HG02943 (cell line): ENCODE results near the gene SLC13A2.

Source experiments
- ATAC-seq: cut with Tn5 transposase; IDR thresholded peaks from one replicate; pipeline ENCODE4 v1.9.1; 2021; ENCODE audit warnings: mild to moderate bottlenecking, low read depth, moderate library complexity; ENCODE audit not compliant: unreplicated experiment

SLC13A2 gene

DNA sequence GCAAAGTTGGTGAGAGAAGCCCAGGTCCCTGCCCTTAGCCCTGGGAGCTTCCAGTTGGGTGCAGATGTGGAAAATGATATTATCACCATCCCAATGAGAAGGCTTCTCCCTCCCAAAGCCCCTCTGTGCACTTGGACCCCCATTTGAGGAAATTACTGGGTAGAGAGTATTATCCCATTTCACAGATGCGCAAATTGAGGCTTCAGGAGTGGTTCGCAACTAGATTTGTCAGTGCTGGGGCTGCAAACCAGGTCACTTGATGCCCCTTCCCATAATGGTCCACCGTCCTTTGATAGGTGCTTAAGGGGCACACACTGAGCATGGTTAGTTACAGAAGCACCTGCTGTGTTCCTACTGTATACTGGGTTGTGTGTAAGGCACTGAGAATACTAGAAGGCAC, 18.4 kb downstream of the SLC13A2 start:
- ATAC-seq = no peak

GRCh38 chr17:28492352-28493310, 19.2 kb downstream of the SLC13A2 start:
- ATAC-seq = no peak

DNA sequence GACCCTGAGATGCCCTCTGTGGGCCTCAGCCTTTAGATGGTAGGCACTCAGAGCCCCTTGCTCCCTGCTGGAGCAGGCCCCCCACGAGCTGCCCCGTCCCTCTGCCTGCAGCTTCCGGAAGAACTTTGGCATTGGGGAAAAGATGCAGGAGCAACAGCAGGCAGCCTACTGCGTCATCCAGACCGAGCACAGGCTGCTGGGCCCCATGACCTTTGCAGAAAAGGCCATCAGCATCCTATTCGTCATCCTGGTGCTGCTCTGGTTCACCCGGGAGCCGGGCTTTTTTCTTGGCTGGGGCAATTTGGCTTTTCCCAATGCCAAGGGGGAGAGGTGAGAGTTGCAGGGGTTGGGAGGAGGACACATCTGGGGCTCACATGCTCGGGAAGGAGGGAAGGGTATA, 20.0 kb downstream of the SLC13A2 start:
- ATAC-seq = no peak

DNA sequence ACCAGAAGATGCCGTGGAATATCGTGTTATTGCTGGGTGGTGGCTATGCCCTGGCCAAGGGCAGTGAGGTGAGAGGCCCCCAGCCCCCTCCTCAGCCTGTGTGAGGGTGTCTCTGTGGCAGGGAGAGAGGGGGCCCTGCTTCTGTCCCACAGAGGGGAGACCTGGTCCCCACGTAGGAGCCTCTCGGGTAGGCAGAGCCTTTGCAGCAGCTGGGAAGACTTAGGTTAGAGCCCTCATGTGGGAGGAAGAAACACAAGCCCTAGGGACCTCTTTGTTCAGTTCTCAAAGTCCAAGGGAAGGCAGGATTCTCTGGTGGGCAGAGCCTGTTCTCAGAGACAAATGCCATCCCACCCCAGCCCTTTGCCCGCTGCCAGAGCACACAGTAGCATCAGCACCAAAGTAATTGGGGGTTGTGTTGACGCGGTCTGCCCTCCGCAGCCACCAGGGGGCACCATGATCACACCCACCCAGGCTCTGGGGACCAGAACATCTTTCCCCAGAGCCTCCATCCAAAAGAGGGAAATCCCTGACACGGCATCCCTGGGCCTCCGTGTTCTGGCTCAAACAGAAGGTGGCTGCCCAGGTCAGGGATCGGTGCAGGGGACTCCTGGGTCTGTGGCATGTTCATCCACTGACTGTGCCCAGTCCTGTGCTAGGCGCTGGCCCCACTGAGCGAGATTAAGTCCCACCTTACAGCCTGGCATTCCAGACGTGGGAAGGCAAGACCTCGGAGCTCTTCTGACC, 21.2 kb downstream of the SLC13A2 start:
- ATAC-seq = no peak

- no peak for ATAC-seq
These were observed 22.2 kb downstream of the SLC13A2 start for GRCh38 chr17:28495635-28496034.

DNA sequence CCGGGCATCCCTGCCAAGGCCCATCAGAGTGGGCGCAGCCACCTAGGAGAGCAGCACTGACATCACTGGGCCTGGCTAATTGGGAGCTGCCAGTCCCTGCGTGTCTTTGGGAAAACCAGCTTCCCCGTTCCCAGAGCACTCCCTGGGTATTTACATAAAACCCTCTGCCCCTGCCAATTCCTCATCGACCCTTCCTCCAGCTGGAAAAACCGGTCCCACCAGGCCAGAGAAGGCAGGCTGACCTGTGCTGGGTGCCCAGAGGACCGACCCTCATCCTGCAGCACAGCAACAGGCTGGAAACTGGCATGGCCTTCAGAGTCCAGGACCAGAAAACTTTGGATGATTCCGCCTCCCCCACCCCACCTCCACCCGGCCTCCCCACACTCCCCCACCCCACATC, 24.5 kb downstream of the SLC13A2 start:
- no peak for ATAC-seq

DNA sequence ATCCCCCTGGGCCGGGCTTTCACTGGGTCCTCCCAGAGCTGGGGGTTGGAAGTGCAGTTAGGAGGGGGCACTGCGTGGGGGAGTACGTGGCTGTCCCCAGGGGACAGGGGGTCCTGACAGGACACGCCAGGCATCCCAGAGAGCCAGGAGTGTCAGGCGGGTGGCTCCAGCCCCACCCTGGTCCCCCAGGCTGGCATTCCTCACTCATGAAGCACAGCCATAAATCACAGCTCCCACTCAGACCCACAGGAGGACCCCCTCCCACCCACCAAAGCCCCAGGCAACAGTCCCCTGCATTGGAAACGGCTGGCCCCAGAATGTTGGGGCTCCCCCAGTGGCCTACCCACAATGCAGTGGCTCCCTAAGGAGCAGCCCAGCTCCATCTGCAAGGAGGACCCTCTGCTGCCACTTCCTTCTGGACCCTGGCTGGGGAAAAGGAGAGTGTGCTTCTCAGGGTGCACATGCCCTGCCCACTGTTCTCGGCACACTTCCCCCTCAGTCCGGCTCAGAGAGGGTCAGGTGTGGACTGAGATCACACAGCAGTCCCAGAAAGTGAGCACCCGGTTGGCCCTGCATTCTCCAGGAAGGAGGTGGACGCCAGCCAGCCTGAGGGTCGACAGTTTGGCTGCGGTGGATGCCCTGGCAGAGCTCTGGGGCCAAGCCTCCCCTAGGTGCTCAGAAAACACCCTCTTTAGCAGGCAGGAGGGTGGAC, 25.4 kb downstream of the SLC13A2 start:
- ATAC-seq = no peak

GRCh38 chr17:28499364-28499664, 25.9 kb downstream of the SLC13A2 start:
- ATAC-seq = no peak

DNA sequence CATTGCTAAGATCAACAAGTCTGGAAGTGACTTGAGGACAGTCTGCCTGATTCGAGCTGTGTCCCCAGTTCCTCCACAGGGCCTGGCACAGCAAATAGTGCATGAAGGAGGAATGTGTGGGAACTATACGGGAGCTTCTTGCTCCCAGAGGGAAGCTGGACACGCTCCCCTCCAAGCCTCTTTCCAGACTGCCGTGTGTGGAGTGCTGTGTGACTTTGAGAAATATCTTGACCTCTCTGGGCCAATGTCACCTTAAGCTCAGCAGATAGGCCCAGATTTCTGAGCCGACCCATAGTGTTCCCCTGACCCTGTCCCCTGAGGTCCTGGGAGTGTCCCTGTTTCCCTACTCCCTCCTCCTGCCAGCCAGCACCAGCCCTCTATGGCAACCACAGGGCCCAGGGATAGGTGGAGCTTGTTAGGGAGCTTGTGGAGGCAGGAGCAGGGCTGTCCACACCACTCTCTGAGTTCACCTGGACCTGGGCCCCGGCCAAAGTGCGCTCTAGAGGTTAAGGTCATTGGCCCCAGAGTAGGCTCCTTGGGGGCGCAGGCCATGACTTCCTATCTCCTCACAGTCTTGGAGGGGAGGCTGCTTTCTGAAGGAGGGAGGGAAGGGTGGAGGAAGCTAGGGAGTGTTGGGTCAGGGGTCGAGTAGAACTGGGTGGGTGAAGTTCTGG, 26.4 kb downstream of the SLC13A2 start:
- no peak for ATAC-seq

DNA sequence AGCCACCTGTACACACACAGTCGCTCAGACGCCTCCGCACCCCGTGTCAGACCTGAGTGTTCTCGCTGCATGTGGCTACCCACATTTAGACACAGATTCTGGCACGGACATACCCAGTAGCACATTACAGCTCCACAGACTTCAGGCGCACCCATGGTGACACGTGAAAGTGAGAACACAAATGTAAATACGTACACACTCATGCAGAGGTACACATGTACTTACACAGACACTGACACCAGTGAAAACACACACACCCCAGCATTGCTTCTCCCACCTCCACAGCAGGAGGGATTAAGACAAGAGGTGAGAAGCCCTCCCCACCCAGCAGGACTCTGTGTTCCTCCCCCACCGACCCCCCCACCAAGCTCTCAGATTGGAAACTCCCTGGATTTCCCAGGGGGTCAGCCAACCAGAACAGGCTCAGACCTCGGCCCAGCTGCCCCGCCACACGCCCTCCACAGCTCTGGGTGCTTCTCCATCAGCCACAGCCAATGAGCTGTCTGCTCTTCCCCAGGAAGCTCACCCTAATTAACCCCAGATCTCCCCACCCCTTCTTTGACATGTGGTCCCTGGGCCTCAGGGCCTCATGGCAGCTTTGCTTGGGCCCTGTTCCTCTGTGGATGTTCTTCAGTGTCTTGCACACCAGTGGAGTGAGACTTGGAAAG, 27.4 kb downstream of the SLC13A2 start:
- no peak for ATAC-seq

DNA sequence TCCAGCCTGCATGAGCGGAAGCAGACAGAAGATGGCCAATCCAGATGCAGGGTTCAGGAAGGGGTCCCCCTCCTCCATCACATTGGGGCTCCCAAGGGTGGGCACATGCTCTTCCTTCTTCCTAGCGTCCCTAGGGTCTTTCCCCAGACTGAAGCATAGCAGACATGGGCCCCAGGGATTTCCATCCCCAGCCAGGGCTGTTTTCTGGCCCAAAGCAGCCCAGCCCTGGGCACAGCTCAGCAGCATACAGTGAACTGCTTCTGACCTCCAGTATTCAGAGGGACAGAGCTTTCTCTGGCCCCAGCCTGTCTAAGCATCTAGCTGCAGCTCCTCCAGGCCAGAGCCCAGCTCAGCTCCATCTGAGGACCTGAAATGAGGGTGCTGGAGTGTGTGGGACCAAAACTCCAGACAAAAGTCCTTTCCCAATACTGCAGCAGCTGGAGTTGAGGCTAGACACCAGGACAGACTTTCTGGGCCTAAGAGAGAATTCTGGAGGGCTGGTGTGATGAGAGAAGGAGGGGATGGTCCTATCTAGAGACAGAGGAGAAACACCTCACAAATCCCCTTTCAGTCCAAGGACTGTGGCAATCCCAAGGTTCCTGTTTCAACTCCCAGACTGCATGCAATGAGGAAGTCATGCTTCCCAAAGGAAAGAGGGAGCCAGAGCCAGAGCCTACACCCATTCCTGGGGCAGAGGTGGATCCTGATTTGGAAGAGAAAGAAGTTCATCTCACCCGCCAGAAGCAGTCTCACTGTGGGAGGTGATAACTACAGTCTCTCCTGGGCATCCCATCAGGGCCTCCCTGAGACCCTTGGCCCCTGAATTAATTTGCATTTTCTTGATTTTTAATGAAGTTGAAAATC, 28.2 kb downstream of the SLC13A2 start:
- ATAC-seq = no peak

DNA sequence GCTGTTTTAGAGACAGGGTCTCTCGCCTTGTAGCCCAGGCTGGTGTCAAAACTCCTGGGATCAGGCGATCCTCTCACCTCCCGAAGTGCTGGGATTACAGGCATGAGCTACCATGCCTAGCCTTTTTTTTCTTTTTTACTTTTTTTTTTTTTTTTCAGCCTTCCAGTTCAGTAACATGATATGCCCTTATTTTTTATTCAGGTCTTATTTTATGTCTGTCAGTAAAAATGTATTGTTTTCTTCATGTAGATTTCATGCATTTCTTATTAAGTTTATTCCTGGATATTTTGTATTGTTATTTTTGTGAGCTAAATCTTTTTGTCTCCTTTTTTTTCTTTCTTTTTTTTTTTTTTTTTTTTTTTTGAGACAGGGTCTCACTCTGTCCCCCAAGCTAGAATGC, 30.0 kb downstream of the SLC13A2 start:
- no peak for ATAC-seq

DNA sequence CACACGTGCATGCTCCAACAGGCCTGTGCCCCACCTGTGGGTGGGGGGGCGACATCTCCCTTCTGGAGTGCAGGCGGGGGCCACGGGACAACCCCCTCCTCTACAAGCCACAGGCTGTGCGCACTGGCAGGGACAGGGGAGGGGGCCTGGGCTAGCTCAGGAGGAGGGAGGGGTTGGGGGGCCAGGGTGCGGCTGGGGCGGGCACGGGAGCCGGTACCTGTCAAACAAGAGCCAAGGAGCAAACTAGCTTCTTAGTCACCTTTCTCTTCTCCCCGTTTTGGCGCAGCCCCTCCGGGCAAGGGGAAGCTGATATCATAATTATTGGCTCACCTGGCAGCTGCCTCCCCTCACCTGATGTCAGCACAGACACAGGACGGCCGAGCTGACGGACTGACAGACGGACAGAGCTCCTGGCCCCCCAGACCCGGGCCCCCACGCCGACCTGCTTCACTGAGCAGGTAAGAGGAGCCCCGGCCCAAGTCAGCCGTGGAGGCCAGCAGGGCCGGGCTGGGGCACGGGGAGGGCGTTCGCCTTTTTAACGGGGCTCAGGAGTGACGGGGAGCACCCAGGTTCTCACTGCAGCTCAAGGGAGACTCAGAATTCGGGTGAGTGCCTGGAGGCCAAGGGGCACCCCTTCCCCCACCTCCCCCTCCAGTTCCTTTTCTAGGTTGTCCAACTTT, 32.7 kb downstream of the SLC13A2 start, which contains the start of gene FOXN1:
Gene FOXN1, plus strand, starts transcription at position 363 of the 680 bp plus-strand sequence. CDS start 17,622 bp downstream, outside the sequence.
- ATAC-seq = no peak

DNA sequence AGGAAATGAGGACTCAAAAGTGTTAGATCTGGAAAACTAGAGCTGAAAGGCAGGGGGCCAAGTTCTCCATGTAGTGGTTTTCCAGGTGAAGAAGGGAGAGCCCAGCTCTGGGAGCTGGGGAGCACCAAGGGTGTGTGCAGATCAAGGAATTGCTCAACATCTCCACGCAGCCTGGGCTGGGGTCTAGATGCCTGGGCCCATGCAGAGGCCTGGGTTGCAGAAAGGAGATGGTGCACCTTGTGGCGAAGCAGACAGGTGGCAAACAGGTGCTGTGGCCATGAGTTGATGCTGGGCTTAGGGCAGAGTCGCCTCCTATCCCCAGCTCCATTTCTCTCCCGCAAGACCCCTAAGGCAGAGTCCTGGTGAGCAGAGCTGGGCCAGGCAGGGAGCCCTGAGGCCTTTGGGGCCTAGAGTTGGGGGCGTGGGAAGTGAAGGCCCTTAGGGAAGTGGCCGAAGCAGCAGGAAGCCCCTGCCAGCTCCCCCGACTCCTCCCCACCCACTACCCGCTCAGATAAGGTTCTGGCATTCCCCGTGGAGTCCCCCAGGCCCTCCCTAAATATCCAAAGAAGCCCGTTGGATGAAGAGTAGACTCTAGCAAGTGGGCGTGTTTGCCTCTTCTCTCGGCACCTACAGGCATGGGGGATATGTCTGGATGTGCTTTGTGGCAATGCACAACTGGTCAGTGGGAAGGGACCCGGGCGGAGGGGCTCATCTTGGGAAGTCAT, 33.5 kb downstream of the SLC13A2 start:
- ATAC-seq = no peak

DNA sequence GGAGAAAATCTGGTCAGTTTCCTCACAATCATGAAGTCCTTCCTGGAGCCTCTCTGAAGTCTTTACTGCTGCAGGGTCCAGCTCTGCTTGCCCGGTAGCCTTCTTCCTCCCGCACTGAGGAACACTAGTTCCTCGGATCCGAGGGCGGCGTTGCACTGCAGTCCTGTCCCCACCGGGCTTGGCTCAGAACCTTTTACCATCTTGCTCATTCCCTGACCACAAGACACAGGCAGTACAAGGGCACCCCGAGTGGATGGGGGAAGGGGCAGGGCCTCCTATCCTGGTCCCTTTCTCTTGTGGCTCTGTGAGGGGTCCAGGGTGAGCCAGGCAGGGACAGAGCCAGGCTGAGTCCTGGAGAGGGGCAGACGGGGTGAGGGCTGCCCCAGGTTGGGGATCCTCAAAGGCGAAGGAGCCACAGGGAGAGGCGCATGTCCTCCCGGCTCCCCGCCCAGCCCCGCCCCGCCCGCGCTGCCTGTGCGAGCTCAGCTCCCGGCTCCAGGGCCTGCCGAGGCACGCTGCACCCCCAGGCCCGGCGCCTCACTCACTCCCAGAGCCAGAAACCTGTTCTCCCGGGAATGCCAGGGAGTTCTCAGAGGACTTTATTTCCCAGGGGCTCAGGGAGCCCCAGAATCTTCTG, 34.2 kb downstream of the SLC13A2 start:
- no peak for ATAC-seq

DNA sequence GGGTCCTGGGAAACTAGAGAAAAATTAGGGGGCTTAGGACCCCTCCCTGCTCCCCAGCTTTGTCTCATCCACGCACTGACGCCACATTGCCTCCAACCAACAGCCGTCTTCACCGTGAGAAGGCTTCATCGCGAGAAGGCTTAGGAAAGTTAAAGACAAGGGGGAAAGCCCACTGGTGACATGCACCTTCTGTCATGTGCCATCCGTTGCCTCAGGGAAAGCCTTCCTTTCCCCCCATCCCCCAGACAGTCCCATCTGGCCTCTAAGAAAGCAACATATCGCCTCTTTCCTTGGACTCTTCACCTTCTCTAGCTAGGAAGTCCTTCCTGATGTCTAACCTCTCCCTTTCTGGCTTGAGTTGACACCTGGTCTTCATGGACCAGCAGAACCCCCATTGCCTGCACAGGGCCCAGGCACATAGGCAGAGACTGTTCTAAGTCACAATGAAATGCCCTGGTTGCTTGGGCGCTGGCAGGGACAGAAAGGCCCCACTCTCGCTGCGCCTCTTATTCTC, 34.8 kb downstream of the SLC13A2 start:
- ATAC-seq = no peak

DNA sequence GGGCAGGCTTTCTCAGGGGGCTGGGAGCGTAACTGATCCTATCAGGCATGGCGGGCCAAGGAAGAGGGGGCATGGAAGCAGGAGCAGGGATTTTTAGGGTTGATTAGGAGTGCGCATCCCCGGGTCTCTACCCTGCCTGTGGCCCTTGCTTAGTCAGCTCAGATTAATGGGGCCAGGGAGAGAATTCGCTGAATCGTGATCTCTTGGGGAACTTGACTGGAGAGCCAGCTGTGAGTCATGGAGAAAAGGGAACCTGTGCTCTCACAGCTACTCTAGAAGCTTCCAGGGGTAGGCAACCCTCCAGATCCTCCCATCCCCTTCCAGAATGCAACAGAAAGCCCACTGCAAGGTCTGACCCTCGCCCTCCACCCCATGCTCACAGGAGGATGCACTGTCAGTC, 36.3 kb downstream of the SLC13A2 start:
- no peak for ATAC-seq
